ENCODE data around the gene NDUFV1. TPM values are rescaled to one million over a fixed set of nuclear protein-coding genes. Genes with fewer than 3 reads are reported as not detected.
"Not testable (repeated sequence)": the region's sequence is repeated elsewhere in the genome, so short reads cannot be mapped to it uniquely, and the experiment has no call there.

Gene NDUFV1
- total RNA-seq, 2 experiments from 2014 or later, result 317 to 321 TPM

DNA sequence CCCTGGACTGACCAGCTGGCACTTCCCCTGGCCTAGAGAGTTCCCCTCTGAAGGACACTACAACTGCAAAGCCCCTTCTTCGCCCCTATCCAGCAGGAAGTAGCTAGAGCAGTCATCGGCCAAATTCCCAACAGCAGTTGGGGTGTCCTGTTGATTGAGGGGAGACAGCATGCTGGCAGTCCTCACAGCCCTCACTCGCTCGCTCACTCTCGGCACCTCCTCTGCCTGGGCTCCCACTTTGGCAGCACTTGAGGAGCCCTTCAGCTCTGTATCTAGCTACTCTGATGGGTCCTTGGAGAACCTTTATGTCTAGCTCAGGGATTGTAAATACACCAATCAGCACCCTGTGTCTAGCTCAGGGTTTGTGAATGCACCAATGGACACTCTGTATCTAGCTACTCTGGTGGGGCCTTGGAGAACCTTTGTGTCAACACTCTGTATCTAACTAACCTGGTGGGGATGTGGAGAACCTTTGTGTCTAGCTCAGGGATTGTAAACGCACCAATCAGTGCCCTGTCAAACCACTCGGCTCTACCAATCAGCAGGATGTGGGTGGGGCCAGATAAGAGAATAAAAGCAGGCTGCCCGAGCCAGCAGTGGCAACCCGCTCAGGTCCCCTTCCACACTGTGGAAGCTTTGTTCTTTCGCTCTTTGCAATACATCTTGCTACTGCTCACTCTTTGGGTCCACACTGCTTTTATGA is 19.5 kb downstream of the NDUFV1 start:
- H3K9me3 Mint-ChIP-seq, H3K27ac Mint-ChIP-seq, DNase-seq, H3K4me3 Mint-ChIP-seq, H3K27me3 Mint-ChIP-seq, H3K4me1 Mint-ChIP-seq, H3K36me3 Mint-ChIP-seq: not testable (repeated sequence)

DNA sequence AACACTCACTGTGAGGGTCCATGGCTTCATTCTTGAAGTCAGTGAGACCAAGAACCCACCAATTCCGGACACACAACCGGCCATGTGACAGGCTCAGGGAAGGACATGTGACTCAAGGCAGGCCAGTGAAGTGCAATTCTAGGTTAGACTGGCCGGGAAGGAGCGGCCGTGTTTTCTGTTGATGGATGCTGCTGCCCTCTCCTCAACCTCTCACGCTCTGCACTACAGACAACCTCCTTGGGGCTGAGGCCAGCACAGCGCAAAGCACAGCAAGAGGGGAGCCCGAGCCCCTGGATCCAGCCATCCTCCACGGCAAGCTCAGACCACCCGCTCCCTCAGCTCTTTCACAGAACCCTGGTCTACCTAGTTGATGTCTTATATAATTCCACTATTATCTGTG is 20.2 kb downstream of the NDUFV1 start:
- no peak overlapping the region for H3K4me3 Mint-ChIP-seq
- peaks cover 6% of the 10 kb centered on the region for H3K4me1 Mint-ChIP-seq
- peaks cover 2% of the 10 kb centered on the region for H3K36me3 Mint-ChIP-seq
- DNase-seq, result no peak
- no peaks in the 10 kb centered on the region for H3K27me3 Mint-ChIP-seq
- no peaks in the 10 kb centered on the region for H3K9me3 Mint-ChIP-seq
- H3K27ac Mint-ChIP-seq, result no peak overlapping the region

DNA sequence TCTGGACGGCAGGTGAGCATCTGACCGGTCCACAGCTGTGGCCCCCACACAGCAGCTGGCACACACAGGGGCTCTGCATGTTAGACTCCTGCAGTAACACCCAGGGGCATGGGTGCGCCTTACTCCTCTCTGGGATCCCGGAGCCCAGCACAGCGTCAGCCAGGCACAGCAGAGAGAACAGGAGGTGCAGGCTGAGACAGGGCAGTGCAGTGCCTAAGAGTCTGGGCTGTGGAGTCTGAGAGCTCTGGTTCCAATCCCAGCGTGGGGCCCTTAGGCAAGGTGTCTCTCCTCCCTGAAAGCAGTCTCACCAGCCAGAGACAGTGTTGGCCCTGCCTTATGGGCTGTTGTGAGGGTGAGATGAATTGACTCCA is 20.7 kb downstream of the NDUFV1 start:
- no peak for DNase-seq
- no peaks in the 10 kb centered on the region for H3K9me3 Mint-ChIP-seq
- H3K27me3 Mint-ChIP-seq, result no peaks in the 10 kb centered on the region
- peaks cover 6% of the 10 kb centered on the region for H3K4me1 Mint-ChIP-seq
- no peak overlapping the region for H3K27ac Mint-ChIP-seq
- no peak overlapping the region for H3K4me3 Mint-ChIP-seq
- H3K36me3 Mint-ChIP-seq, result peaks cover 2% of the 10 kb centered on the region

DNA sequence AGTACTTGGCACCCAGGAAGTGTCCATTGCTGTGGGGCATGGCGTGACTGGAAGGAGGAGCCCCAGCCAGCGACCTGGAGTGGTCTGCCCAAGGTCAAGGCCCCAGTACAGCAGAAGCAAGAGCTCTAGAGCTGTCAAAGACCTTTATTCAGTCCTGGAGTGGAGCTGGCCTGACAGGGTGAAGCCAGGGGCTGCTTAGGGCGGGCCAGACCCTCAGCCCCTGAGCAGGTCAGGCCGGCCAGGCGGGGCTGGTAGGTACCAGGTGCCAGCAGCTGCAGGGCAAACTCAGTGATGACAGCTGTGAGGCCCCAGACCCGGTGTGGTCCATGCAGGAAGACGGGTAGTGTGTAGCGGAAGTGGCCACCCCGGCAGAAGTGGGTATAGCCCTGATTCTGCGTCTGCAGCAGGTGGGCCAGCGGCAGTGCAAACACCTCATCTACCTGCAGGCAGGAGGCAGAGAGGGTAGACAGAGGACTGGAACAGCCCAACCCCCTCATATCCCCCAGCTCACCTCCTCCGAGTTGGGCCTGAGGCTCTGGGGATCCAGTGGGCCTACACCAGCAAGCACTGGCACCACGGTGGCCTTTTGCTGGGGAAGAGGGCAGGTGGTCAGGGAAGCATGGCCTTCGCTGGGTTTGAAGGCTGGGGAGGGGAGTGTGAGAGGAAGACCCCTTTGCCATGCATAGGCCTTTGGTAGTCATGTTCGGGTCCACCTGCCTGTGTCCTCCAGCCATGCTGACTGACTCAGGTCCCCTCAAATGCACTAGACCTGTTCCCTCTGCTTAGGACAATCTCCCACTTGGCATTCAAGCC is 21.3 kb downstream of the NDUFV1 start:
- Mint-ChIP-seq H3K27ac (no peak overlapping the region), H3K4me3 (peak overlapping the region; percentile 14), H3K9me3 (no peaks in the 10 kb centered on the region), H3K4me1 (peaks cover 6% of the 10 kb centered on the region), H3K36me3 (peaks cover 2% of the 10 kb centered on the region), H3K27me3 (no peaks in the 10 kb centered on the region)
- no peak for DNase-seq

DNA sequence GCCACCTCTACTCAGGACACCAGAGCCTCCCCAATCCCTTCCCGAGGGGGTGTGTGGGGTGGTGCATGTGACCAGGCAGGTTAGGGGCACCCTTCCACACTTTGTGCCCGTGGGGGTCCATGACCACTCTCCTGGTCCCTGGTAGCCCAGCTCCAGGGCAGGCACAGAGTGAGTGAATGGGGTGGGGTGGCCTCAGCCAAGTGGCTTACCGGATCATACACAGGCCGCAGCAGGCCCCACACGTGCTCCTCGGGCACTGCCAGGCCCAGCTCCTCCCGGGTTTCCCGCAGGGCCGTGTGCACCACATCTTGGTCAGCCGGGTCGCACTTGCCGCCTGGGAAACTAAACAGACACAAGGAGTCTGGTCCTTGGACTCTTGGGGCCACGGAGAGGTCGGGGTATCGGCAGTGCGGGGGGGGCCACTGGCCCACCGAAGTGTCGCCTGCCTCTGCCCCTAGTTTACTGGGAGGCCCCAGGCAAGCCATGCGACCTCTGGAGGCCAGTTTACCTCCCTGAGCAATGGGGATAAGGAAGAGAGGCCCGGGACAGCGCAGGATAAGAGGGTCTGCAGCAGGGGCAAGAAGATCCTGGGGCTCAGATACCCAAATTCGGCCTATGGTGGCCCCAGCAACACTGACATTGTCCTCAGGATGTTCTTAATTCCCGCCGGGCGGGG is 22.1 kb downstream of the NDUFV1 start:
- no peaks in the 10 kb centered on the region for H3K9me3 Mint-ChIP-seq
- H3K4me3 Mint-ChIP-seq, result peak overlapping the region; percentile 67
- H3K27ac Mint-ChIP-seq, result no peak overlapping the region
- H3K27me3 Mint-ChIP-seq, result no peaks in the 10 kb centered on the region
- H3K36me3 Mint-ChIP-seq, result peaks cover 2% of the 10 kb centered on the region
- DNase-seq, result no peak
- H3K4me1 Mint-ChIP-seq, result peaks cover 6% of the 10 kb centered on the region

DNA sequence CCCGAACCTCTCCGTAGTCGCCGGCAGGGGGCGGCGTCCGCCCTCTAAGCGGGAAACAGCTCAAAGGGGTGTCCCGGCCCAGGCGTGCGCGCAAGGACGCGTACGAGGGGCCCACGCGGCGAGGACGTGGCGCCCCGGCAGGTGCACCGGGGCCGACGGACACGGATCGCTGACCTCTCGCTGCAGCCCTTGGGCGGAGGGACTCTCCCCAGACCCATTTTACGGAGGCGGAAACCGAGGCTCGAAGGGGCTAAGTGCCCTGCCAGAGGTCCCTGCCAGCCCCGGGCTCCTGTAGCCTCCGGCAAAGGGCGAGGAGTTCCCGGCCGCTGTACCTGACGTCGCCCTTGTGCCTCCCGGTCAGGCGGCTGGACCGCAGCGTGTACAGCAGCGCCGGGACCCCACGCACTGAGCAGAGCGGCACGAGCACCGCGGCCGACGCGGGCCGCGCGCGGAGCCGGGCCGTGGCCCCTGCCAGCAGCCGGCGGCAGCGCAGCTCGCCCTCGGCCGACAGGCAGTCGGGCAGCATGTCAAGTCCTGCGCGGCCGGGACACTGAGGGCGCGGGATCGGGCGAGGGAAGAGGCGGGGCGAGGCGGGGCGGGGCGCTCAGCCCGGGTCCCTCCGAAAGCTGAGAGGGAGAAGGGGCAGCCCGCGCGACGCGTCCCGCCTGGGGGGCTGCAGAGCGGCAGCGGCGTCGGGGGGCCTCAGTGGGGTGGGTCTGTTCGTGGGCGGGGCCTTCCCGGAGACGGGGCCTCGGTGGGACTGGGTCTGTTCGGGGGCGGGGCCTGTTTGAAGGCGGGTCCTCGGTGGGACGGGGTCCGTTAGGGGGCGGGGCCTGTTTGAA is 22.9 kb downstream of the NDUFV1 start, which contains the start of gene NUDT8:
Gene NUDT8, minus strand, starts transcription at position 552 of the 842 bp plus-strand sequence. Its CDS starts 26 bp downstream, at position 526.
- Mint-ChIP-seq H3K27me3 (no peaks in the 10 kb centered on the region), H3K4me3 (peak within 1 kb of the TSS; percentile 86), H3K9me3 (no peaks in the 10 kb centered on the region), H3K36me3 (peaks cover 2% of the 10 kb centered on the region), H3K4me1 (peaks cover 6% of the 10 kb centered on the region), H3K27ac (peak within 1 kb of the TSS; percentile 85)
- DNase-seq, result peak; percentile 90

DNA sequence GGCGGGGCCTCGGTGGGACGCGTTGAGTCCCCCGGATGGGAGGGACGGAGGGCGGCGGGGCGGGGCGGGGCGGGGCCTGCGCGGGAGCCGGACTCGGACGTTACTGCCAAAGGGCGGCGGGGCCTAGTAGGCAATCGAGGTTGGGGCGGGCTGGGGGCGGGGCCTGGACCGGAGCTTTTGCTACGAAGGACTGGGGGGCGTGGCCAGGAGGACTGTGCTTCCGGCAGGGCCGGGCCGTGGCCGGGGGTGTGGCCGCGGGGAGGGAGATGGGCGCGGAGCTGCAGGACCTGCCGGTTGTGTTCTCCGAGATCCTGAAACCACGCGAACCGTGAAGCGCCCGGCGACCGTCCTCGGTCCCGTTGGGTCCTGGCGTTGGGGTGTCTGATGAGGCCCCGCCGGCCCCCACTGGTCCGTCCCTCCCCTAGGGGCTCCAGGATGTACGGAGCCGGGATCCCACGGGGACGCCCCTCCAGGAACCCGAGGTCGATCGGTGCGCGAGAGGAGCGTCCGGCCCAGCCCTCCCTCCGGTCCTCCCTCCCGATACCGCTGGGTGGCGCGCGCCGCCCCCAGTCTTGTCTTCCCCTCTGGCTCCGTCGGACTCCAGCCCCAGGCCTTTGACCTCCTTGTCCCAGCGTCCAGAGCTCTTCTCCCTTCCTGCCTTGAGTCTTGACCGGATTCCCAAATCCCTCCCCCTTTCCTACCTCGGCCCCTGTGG is 23.6 kb downstream of the NDUFV1 start:
- Mint-ChIP-seq H3K27me3 (no peaks in the 10 kb centered on the region), H3K36me3 (peaks cover 2% of the 10 kb centered on the region), H3K4me1 (peaks cover 6% of the 10 kb centered on the region), H3K4me3 (peak overlapping the region; percentile 86), H3K27ac (peak overlapping the region; percentile 85), H3K9me3 (no peaks in the 10 kb centered on the region)
- DNase-seq, result peak; percentile 97

DNA sequence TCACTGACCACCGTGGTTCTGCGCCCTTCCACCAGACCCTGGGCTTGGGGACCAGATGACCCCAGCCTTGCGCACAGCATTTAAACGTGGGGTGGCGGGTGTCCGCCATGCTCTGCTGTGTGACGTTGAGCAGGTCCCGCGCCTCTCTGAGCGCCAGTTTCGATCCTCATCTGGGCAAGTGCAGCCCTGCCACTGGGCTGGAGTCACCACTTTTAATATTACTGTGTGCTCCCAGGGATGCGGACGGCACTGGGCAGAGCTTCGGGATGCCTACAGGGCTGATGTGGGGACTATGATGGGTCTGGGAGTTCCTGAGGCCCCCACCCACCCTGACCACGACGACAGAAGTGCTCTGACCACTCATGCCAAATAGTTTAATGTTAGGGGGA is 24.2 kb downstream of the NDUFV1 start:
- no peak for DNase-seq
- H3K4me3 Mint-ChIP-seq, result peak overlapping the region; percentile 86
- H3K27ac Mint-ChIP-seq, result peak overlapping the region; percentile 74
- H3K4me1 Mint-ChIP-seq, result peaks cover 6% of the 10 kb centered on the region
- no peaks in the 10 kb centered on the region for H3K27me3 Mint-ChIP-seq
- no peaks in the 10 kb centered on the region for H3K9me3 Mint-ChIP-seq
- peaks cover 2% of the 10 kb centered on the region for H3K36me3 Mint-ChIP-seq

DNA sequence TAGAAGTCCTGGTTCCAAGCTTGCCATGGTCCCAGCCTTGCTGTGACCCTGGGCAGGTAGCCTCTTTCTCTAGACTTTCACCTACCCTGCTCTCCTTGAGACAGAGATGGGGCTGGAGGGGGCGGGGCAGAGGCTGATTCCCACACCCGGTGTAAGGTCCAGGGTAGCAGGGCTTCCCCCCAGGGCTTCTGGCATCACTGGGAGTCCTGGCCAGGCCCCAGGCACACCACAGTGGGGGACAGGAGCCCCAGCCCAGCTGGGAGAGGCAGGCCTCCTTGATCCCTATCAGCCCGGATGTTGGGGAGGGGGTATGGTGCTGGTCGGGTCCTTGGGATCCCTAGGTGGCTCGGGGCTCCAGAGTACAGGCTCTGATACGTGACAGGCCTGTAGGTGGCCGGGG is 24.7 kb downstream of the NDUFV1 start:
- Mint-ChIP-seq H3K27ac (no peak overlapping the region), H3K27me3 (no peaks in the 10 kb centered on the region), H3K4me1 (peaks cover 6% of the 10 kb centered on the region), H3K4me3 (no peak overlapping the region), H3K9me3 (no peaks in the 10 kb centered on the region), H3K36me3 (peaks cover 2% of the 10 kb centered on the region)
- DNase-seq, result no peak

DNA sequence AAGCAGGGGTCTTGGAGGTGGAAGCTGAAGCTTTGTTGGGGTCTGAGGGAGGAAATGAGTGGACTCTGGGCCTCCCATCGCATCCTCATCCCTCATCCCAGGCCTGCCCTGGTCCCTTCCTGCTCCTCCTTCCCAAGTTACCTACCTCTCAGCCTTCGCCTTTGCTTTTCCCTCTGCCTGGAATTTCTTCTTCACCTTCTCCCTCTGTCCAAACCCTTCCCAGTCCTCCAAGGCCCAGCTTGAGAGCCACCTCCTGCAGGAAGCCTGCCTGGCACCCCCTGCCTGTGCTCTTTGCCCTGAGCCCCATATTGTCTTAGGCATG is 25.1 kb downstream of the NDUFV1 start:
- Mint-ChIP-seq H3K9me3 (no peaks in the 10 kb centered on the region), H3K4me3 (peak overlapping the region; percentile 9), H3K4me1 (peaks cover 7% of the 10 kb centered on the region), H3K27me3 (no peaks in the 10 kb centered on the region), H3K27ac (no peak overlapping the region), H3K36me3 (peaks cover 2% of the 10 kb centered on the region)
- no peak for DNase-seq

DNA sequence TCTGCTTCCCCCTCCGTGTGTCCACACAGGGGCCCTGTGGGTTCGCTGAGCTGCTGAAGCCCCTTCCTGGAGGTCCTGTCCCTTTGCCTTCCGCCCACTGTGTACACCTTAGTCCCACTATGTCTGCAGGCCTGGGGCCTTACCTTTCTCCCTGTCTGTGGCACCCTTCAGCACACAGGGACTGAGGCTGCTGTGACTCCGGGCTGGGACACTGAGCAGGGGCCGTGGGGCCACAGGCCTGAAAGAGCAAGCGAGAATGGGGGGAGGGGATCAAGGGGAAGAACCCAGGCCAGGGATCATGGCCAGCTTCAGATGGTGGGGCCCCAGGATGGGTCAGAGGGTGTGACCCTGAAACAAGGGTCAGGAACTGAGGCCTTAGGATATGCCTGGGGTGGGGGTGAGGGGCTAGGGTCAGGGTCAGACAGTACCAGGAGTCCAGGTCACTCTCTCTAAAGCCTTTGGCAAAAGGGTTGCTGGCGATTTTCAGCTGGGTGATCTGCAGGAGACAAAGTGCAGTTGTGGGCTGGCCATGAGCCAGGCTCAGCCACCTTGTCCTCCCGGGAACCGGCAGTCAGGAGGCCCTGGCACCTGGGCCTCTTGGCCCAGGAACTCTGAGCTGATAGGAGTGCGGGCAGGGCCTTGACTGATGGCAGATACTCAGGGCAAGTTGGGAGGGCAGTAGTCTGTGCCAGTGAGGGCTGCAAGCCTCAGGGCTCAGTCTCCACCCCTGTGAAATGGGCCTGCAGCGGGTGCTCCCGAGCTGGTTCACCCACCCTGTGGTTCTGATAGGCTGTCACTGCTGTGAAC is 25.6 kb downstream of the NDUFV1 start:
- Mint-ChIP-seq H3K27ac (no peak overlapping the region), H3K27me3 (no peaks in the 10 kb centered on the region), H3K4me1 (peaks cover 8% of the 10 kb centered on the region), H3K4me3 (peak overlapping the region; percentile 9), H3K9me3 (no peaks in the 10 kb centered on the region), H3K36me3 (peaks cover 2% of the 10 kb centered on the region)
- no peak for DNase-seq

DNA sequence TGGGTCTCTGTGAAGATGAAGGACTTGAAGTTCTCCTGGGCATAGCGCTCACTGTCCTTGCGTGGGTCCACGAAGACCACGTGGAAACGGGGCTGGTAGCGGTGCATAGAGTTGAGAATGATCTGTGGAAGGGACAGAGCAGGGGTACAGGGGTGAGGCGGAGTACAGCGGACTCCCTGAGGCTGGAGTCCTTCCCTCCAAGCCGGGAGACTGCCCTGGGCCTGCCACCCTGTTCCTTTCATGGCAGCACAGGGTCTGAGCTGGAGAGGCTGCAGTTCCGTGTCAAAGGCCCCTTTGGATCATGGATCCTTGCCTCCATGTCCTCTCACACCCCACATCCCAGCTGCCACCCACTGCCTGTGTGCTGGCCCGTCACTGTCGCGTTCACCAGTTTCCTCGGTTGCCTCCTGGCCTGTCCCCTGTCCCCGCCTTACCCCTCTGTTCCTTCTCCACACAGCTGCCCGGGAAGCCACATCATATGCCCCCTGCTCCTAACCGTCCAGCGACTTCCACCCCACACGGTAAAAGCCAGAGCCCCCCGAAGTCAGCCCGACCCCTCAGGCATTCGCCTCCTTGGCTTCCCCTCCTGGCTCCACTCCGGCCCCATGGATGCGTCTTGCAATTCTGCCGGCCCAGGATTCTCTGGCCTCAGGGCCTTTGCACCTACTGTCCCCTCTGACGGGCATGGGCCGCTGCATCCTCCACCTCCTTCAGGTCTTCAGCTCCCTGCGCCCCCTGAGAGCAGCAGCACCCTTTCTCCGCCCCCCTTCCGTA is 26.4 kb downstream of the NDUFV1 start:
- Mint-ChIP-seq H3K36me3 (no peaks in the 10 kb centered on the region), H3K4me3 (no peak overlapping the region), H3K27ac (no peak overlapping the region), H3K4me1 (peaks cover 8% of the 10 kb centered on the region), H3K27me3 (no peaks in the 10 kb centered on the region), H3K9me3 (no peaks in the 10 kb centered on the region)
- no peak for DNase-seq

DNA sequence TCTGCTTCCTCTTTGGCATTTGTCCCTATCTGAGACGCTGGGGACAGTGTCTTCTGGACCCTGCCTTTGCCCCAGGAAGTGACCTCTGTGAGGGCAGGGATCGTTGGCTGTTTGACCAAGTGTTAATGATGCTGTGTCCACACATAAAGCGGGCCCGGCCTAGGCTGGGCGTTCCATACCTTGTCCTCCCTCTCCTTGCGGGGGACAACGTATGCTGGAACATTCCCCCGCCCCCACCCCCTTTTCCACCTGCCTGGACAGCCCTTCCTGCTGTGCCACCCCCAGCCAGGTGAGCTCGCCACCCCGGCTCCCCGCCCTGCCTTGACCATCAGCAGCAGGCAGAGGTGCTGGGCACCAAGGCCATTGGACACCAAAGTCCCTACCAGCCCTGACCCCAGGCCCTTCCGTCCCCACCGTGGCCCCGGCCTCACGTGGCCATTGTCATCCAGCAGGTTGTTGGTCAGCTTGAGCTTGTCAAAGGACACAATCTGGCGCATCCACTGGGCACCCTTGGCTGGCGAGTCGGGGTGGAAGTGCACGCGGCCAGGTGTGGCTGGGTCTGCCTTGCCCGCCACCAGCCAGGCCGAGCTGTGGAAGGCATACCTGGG is 27.1 kb downstream of the NDUFV1 start:
- H3K27ac Mint-ChIP-seq, result no peak overlapping the region
- H3K27me3 Mint-ChIP-seq, result no peaks in the 10 kb centered on the region
- DNase-seq, result no peak
- peaks cover 8% of the 10 kb centered on the region for H3K4me1 Mint-ChIP-seq
- no peaks in the 10 kb centered on the region for H3K36me3 Mint-ChIP-seq
- H3K4me3 Mint-ChIP-seq, result no peak overlapping the region
- no peaks in the 10 kb centered on the region for H3K9me3 Mint-ChIP-seq

Data from activated naive CD8-positive, alpha-beta T cell treated with anti-CD3 and anti-CD28 coated beads for 36 hours (primary cell).